Measurements from ENCODE around the gene KCNK7.

Gene KCNK7

GRCh38 chr11:65558002-65558929 is 37.3 kb downstream of the KCNK7 start, which contains the start of gene LTBP3:
Gene LTBP3, minus strand, starts transcription at chr11:65558359. Its CDS starts 400 bp downstream, at chr11:65557959.
- Histone ChIP-seq H3K4me3 (ENCODE audit: low read depth in 1 of 2, low read length in 2 of 2) (peak within 1 kb of the TSS; percentile 35 to 64), H3K9ac (ENCODE audit: low read depth in 1 of 2, low read length in 2 of 2) (peak within 1 kb of the TSS; percentile 51 to 79), H3K9me3 (ENCODE audit: control insufficient read depth in 1 of 2, low read length in 2 of 2) (no peaks in the 10 kb centered on the region), H3K27me3 (ENCODE audit: control insufficient read depth in 1 of 2, insufficient read depth in 2 of 2, low read length in 2 of 2) (no peaks in the 10 kb centered on the region), H3K4me1 (ENCODE audit: control insufficient read depth in 1 of 2, insufficient read depth in 2 of 2, low read length in 2 of 2) (peaks cover 33 to 46% of the 10 kb centered on the region in 2 donors), H3K27ac (ENCODE audit: low read depth, low read length) (peak within 1 kb of the TSS; percentile 80), H3K36me3 (ENCODE audit: control insufficient read depth in 1 of 2, insufficient read depth in 2 of 2, low read length in 2 of 2) (no peaks in the 10 kb centered on the region)

GRCh38 chr11:65557280-65558001 is 38.2 kb downstream of the KCNK7 start:
- no peaks in the 10 kb centered on the region for H3K27me3 ChIP-seq (ENCODE audit: control insufficient read depth in 1 of 2, insufficient read depth in 2 of 2, low read length in 2 of 2)
- peak overlapping the region; percentile 26 to 54 for H3K4me3 ChIP-seq (ENCODE audit: low read depth in 1 of 2, low read length in 2 of 2)
- H3K4me1 ChIP-seq (ENCODE audit: control insufficient read depth in 1 of 2, insufficient read depth in 2 of 2, low read length in 2 of 2): peaks cover 40 to 50% of the 10 kb centered on the region in 2 donors
- peak overlapping the region; percentile 49 for H3K27ac ChIP-seq (ENCODE audit: low read depth, low read length)
- H3K36me3 ChIP-seq (ENCODE audit: control insufficient read depth in 1 of 2, insufficient read depth in 2 of 2, low read length in 2 of 2): no peaks in the 10 kb centered on the region
- no peaks in the 10 kb centered on the region for H3K9me3 ChIP-seq (ENCODE audit: control insufficient read depth in 1 of 2, low read length in 2 of 2)
- peak overlapping the region; percentile 8 to 11 for H3K9ac ChIP-seq (ENCODE audit: low read depth in 1 of 2, low read length in 2 of 2)

GRCh38 chr11:65556470-65557279 is 38.9 kb downstream of the KCNK7 start:
- Histone ChIP-seq H3K4me1 (ENCODE audit: control insufficient read depth in 1 of 2, insufficient read depth in 2 of 2, low read length in 2 of 2) (peaks cover 46 to 57% of the 10 kb centered on the region in 2 donors), H3K36me3 (ENCODE audit: control insufficient read depth in 1 of 2, insufficient read depth in 2 of 2, low read length in 2 of 2) (no peaks in the 10 kb centered on the region), H3K27me3 (ENCODE audit: control insufficient read depth in 1 of 2, insufficient read depth in 2 of 2, low read length in 2 of 2) (no peaks in the 10 kb centered on the region), H3K4me3 (ENCODE audit: low read depth in 1 of 2, low read length in 2 of 2) (peak overlapping the region; percentile 26 to 54), H3K9me3 (ENCODE audit: control insufficient read depth in 1 of 2, low read length in 2 of 2) (no peaks in the 10 kb centered on the region), H3K27ac (ENCODE audit: low read depth, low read length) (peak overlapping the region; percentile 49), H3K9ac (ENCODE audit: low read depth in 1 of 2, low read length in 2 of 2) (peak overlapping the region; percentile 8 to 11)

- no peak overlapping the region for H3K27ac ChIP-seq (ENCODE audit: low read depth, low read length)
- peaks cover 50 to 57% of the 10 kb centered on the region in 2 donors for H3K4me1 ChIP-seq (ENCODE audit: control insufficient read depth in 1 of 2, insufficient read depth in 2 of 2, low read length in 2 of 2)
- H3K9ac ChIP-seq (ENCODE audit: low read depth in 1 of 2, low read length in 2 of 2): no peak overlapping the region
- no peaks in the 10 kb centered on the region for H3K36me3 ChIP-seq (ENCODE audit: control insufficient read depth in 1 of 2, insufficient read depth in 2 of 2, low read length in 2 of 2)
- no peaks in the 10 kb centered on the region for H3K9me3 ChIP-seq (ENCODE audit: control insufficient read depth in 1 of 2, low read length in 2 of 2)
- no peaks in the 10 kb centered on the region for H3K27me3 ChIP-seq (ENCODE audit: control insufficient read depth in 1 of 2, insufficient read depth in 2 of 2, low read length in 2 of 2)
- no peak overlapping the region for H3K4me3 ChIP-seq (ENCODE audit: low read depth in 1 of 2, low read length in 2 of 2)
Measured at GRCh38 chr11:65555693-65556231, 39.8 kb downstream of the KCNK7 start.

- peaks cover 41 to 49% of the 10 kb centered on the region in 2 donors for H3K4me1 ChIP-seq (ENCODE audit: control insufficient read depth in 1 of 2, insufficient read depth in 2 of 2, low read length in 2 of 2)
- H3K27ac ChIP-seq (ENCODE audit: low read depth, low read length): no peak overlapping the region
- no peaks in the 10 kb centered on the region for H3K36me3 ChIP-seq (ENCODE audit: control insufficient read depth in 1 of 2, insufficient read depth in 2 of 2, low read length in 2 of 2)
- no peaks in the 10 kb centered on the region for H3K9me3 ChIP-seq (ENCODE audit: control insufficient read depth in 1 of 2, low read length in 2 of 2)
- no peak overlapping the region for H3K9ac ChIP-seq (ENCODE audit: low read depth in 1 of 2, low read length in 2 of 2)
- no peaks in the 10 kb centered on the region for H3K27me3 ChIP-seq (ENCODE audit: control insufficient read depth in 1 of 2, insufficient read depth in 2 of 2, low read length in 2 of 2)
- no peak overlapping the region for H3K4me3 ChIP-seq (ENCODE audit: low read depth in 1 of 2, low read length in 2 of 2)
Measured at GRCh38 chr11:65554842-65555430, 40.7 kb downstream of the KCNK7 start.

GRCh38 chr11:65554057-65554818 is 41.4 kb downstream of the KCNK7 start:
- H3K27ac ChIP-seq (ENCODE audit: low read depth, low read length): no peak overlapping the region
- no peak overlapping the region for H3K4me3 ChIP-seq (ENCODE audit: low read depth in 1 of 2, low read length in 2 of 2)
- H3K9ac ChIP-seq (ENCODE audit: low read depth in 1 of 2, low read length in 2 of 2): no peak overlapping the region
- no peaks in the 10 kb centered on the region for H3K36me3 ChIP-seq (ENCODE audit: control insufficient read depth in 1 of 2, insufficient read depth in 2 of 2, low read length in 2 of 2)
- H3K27me3 ChIP-seq (ENCODE audit: control insufficient read depth in 1 of 2, insufficient read depth in 2 of 2, low read length in 2 of 2): no peaks in the 10 kb centered on the region
- no peaks in the 10 kb centered on the region for H3K9me3 ChIP-seq (ENCODE audit: control insufficient read depth in 1 of 2, low read length in 2 of 2)
- H3K4me1 ChIP-seq (ENCODE audit: control insufficient read depth in 1 of 2, insufficient read depth in 2 of 2, low read length in 2 of 2): peaks cover 35 to 43% of the 10 kb centered on the region in 2 donors

GRCh38 chr11:65553301-65554001 is 42.1 kb downstream of the KCNK7 start:
- Histone ChIP-seq H3K27ac (ENCODE audit: low read depth, low read length) (no peak overlapping the region), H3K9ac (ENCODE audit: low read depth in 1 of 2, low read length in 2 of 2) (no peak overlapping the region), H3K9me3 (ENCODE audit: control insufficient read depth in 1 of 2, low read length in 2 of 2) (no peaks in the 10 kb centered on the region), H3K36me3 (ENCODE audit: control insufficient read depth in 1 of 2, insufficient read depth in 2 of 2, low read length in 2 of 2) (no peaks in the 10 kb centered on the region), H3K4me1 (ENCODE audit: control insufficient read depth in 1 of 2, insufficient read depth in 2 of 2, low read length in 2 of 2) (peaks cover 30 to 36% of the 10 kb centered on the region in 2 donors), H3K4me3 (ENCODE audit: low read depth in 1 of 2, low read length in 2 of 2) (no peak overlapping the region), H3K27me3 (ENCODE audit: control insufficient read depth in 1 of 2, insufficient read depth in 2 of 2, low read length in 2 of 2) (no peaks in the 10 kb centered on the region)

GRCh38 chr11:65552388-65552951 is 43.1 kb downstream of the KCNK7 start:
- no peak overlapping the region for H3K4me3 ChIP-seq (ENCODE audit: low read depth in 1 of 2, low read length in 2 of 2)
- H3K27ac ChIP-seq (ENCODE audit: low read depth, low read length): no peak overlapping the region
- H3K36me3 ChIP-seq (ENCODE audit: control insufficient read depth in 1 of 2, insufficient read depth in 2 of 2, low read length in 2 of 2): no peaks in the 10 kb centered on the region
- H3K9ac ChIP-seq (ENCODE audit: low read depth in 1 of 2, low read length in 2 of 2): no peak overlapping the region
- peaks cover 29 to 36% of the 10 kb centered on the region in 2 donors for H3K4me1 ChIP-seq (ENCODE audit: control insufficient read depth in 1 of 2, insufficient read depth in 2 of 2, low read length in 2 of 2)
- no peaks in the 10 kb centered on the region for H3K27me3 ChIP-seq (ENCODE audit: control insufficient read depth in 1 of 2, insufficient read depth in 2 of 2, low read length in 2 of 2)
- no peaks in the 10 kb centered on the region for H3K9me3 ChIP-seq (ENCODE audit: control insufficient read depth in 1 of 2, low read length in 2 of 2)

Measured in duodenal mucosa (tissue), 2 donors.